HG02943 (cell line): ENCODE data around the gene MRNIP.
A peak's percentile ranks its signal among the peaks of the same experiment; 100 is the strongest.

Source experiments
- ATAC-seq: cut with Tn5 transposase; IDR thresholded peaks from one replicate; pipeline ENCODE4 v1.9.1; 2021; ENCODE audit warnings: mild to moderate bottlenecking, low read depth, moderate library complexity; ENCODE audit not compliant: unreplicated experiment

MRNIP gene

DNA sequence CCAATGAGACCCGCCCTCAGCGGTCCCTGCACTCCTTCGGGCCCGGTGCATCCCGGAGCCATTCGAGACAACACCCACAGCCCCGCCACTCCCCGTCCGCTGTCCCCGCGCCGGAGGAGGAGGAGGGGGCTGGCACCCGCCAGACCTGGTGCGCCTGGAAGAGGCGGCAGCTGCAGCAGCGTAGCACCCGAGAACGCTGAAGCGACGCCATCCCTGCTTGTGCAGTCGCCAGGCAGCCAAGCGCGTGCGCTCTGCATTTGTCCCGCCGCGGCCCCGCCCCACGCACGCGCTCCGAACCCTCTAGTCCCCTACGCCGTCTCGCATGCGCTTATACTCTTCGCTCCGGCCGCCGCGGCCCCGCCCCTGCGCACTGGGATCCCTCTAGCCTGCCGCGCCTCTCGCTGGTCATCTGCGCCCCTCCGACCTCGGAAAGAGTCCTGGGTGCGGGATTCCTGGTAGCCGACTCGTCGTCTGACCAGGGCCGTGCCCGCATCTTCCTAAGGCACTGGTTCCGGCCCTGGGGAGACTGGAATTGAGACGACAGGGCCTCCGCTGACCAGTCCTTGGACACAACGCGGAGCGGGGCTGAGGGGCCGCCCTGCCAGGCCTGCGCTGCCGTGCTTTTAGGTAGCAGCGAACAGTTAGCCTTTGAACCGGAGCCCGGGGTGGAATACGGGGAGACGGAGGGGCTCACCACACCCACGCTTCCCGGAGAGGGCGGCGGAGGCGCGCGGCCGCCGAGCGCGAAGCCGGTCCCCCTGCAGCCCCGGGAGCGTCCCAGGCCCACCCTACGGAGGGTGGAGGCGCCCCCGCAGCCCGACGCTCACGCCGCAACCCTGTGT is at the start of gene MRNIP:
Gene MRNIP, minus strand, starts transcription at position 232 of the 842 bp plus-strand sequence. Its CDS starts 21 bp downstream, at position 211.
- peak; percentile 96 for ATAC-seq

DNA sequence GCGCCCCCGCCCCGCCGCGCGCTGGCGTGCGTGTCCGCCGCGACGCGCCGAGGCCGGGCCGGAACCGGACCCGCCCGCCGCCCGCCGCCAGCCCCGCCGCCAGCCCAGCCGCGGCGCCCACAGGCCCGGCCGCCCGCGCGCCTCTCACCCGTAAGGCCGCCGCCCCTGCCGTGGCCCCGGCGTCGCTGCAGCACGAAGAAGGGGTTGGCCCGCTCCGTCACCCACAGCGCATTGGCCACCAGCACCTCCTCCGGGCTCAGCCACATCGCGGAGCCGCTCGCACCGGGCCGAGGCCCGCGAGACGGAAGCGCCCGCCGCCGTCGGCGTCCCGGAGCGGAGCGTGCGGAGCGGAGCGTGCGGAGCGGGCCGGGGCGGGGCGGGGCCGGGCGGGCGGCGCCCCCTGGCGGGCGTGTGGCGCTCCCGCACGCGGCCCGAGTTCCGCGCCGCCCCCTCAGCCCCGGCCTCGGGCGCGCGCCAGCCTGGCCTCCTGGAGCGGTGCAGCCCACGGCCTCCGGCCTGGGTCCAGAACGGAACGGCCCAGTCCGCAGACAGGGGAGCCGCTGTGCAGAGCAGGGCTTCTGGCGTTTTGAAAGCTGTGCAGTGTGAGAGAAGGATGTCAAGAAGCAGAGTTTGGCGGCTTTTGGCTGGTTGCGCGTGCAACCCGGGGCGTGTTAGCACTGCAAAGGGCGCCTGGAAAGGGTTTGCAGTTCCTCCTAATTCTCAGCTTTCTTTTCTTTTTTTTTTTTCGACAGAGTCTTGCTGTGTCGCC is 49.1 kb upstream of the MRNIP start, which contains the start of gene TBC1D9B:
Gene TBC1D9B, minus strand, starts transcription at position 342 of the 769 bp plus-strand sequence. Its CDS starts 76 bp downstream, at position 266.
- peak; percentile 72 for ATAC-seq

- peak; percentile 30 for ATAC-seq
These were observed 48.4 kb upstream of the MRNIP start for GRCh38 chr5:179906795-179907555.

- ATAC-seq = no peak
These were observed 47.7 kb upstream of the MRNIP start for GRCh38 chr5:179906294-179906794.

- ATAC-seq = no peak
These were observed 46.5 kb upstream of the MRNIP start for GRCh38 chr5:179905161-179905560.

- no peak for ATAC-seq
These were observed 46.0 kb upstream of the MRNIP start for GRCh38 chr5:179904463-179905160.

DNA sequence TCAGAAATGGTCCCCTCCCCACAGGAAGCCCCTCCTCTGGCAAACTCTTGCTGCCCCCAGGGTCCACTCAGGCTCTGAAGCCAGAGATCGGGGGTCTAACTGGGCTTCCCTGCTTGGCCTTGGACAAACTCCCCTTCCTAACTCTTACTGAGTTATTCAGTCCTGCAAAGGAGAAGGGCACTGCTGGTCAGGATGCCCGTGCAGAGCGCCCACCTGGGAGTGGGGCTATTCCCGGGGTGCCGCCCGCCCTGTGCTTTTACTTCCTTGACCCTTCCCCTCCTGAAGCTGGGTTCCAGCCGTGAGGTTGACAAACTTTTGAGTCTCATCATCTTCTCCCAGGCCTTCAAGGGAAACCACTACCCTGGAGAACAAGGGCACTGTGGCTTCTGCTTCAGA is 44.1 kb upstream of the MRNIP start:
- no peak for ATAC-seq

- no peak for ATAC-seq
These were observed 43.5 kb upstream of the MRNIP start for GRCh38 chr5:179901915-179902762.

DNA sequence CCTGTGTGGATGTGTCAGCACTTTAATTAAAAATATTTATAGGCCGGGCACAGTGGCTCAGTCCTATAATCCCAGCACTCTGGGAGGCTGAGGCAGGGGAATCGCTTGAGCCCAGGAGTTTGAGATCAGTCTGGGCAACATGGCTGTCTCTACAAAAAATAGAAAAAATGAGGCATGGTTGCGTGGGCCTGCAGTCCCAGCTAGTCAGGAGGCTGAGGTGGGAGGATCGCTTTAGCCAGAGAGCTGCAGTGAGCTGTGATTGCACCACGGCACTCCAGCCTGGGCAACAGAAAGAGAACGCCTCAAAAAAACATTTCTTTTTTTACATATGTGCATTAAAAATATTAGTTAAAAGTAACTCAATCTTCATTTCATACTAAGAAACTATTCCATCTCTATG is 42.8 kb upstream of the MRNIP start:
- no peak for ATAC-seq

- ATAC-seq = no peak
These were observed 42.1 kb upstream of the MRNIP start for GRCh38 chr5:179900711-179901110.

GRCh38 chr5:179900206-179900605 is 41.6 kb upstream of the MRNIP start:
- no peak for ATAC-seq

DNA sequence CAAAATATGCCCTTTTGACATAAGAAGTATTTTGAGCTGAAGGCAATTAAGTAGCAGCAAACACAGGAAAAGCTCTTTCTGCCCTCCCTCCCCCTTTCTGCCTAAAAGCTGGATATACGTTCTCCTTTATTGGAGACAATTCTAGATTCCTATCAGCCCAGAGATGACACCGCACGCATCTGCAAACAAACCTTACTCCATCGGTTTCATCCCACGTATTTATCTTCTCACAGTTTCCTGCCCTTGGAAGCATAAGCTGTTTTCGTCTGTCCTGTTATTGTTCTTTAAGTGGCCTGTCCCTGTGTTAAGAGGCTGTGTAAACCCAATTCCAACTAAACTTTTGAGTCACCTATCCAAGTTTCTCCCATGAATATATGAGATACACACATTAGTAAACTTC is 37.2 kb upstream of the MRNIP start:
- no peak for ATAC-seq

GRCh38 chr5:179893958-179894895 is 35.6 kb upstream of the MRNIP start:
- ATAC-seq = no peak

DNA sequence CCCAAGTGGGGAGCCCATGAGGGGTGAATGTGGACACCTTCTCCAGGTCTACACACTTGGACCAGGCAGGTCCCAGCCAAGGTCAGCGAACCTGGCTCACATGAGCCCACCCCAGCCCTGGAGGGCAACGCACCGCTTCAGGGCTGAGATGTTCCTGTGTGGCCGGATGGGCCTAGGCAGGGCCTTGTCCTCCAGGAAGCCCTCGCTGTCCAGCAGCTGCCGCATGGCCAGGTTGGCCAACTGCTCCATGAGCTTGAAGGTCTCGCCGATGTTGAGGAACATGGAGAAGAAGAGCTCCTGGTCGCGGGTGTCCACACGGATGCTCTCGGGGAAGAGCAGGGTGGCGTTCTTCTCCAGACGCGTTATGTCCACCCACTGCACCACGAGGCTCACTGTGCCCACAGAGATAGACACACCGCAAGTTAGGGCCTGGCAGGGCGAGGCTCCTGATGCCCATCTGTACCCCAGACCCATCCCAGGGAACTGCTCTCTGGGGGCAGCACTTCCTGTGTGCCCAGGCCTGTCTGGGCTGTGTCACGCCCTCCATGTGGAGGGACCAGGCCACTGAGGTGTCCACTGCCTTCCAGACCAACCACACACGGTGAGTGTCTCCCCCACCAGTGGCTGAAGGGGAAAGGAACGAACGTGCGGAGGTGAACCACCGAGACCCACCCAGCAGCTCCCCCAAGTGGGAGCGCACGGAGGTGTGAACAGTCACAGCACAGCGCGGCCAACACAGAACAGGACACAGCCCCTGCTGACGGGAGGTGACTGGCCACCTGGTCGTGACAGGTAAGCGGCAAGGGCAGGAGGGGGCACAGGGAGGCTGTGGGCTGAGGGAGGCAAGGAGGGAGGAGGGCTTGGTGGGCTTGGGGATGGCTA is 34.7 kb upstream of the MRNIP start:
- no peak for ATAC-seq

DNA sequence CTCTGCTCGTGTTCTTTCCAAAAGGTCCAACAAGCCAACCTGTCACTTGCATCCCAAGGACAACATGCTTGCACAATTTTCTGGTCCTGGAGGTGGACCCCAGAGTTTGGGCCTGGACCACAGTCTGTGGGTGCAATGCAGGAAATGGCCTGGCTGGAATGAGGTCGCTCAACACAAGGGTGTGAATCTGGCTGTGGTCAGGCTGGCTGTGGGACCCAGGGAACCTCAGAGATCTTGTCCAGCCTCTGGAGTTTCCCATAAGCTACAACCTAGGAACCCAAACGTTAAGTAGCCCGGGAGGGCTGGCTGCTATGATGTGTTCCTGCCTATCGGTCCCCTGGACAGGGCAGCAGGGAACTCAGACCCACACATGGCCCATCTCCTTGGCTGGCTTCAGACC is 33.6 kb upstream of the MRNIP start:
- no peak for ATAC-seq

GRCh38 chr5:179890751-179891682 is 32.4 kb upstream of the MRNIP start:
- ATAC-seq = no peak
